Dendritic cell treated with granulocyte-macrophage colony-stimulating factor and Interleukin-4, amounts not matched to agents 40 ng/mL and 50 ng/mL, for 4 days (primary cell): ENCODE measurements around the gene FAM50B.

Experiments
- H3K27ac Mint-ChIP-seq: one replicate; pipeline ENCODE4 v1.8.0; 2022; ENCODE audit warnings: mild to moderate bottlenecking, mixed read lengths
- H3K27me3 Mint-ChIP-seq: one replicate; pipeline ENCODE4 v1.8.0; 2022; ENCODE audit warnings: mild to moderate bottlenecking, mixed read lengths
- H3K36me3 Mint-ChIP-seq: one replicate; pipeline ENCODE4 v1.8.0; 2022; ENCODE audit warnings: low read depth, mixed read lengths
- H3K4me1 Mint-ChIP-seq: one replicate; pipeline ENCODE4 v1.8.0; 2022; ENCODE audit warnings: low read depth, mixed read lengths
- H3K4me3 Mint-ChIP-seq: one replicate; pipeline ENCODE4 v1.8.0; 2022; ENCODE audit warnings: mild to moderate bottlenecking, moderate library complexity, mixed read lengths
- H3K9me3 Mint-ChIP-seq: one replicate; pipeline ENCODE4 v1.8.0; 2022; ENCODE audit warnings: mixed read lengths
- intact Hi-C: fragments of 100-400 bp; cut with micrococcal nuclease; formaldehyde crosslinking; loops from one replicate; pipeline ENCODE4 v1.15.0; 2022

The FAM50B gene

GRCh38 chr6:3867641-3868502, 18.7 kb downstream of the FAM50B start:
- Mint-ChIP-seq H3K36me3 (no peaks in the 10 kb centered on the region), H3K27me3 (peaks cover 3% of the 10 kb centered on the region), H3K9me3 (no peaks in the 10 kb centered on the region), H3K27ac (no peak overlapping the region), H3K4me1 (no peaks in the 10 kb centered on the region), H3K4me3 (no peak overlapping the region)
- intact Hi-C loops, result no loop called here

- H3K27ac Mint-ChIP-seq, result no peak overlapping the region
- intact Hi-C loops, result no loop called here
These were observed 19.4 kb downstream of the FAM50B start for GRCh38 chr6:3868544-3868943.

GRCh38 chr6:3869284-3869631, 20.1 kb downstream of the FAM50B start:
- Mint-ChIP-seq H3K4me3 (no peak overlapping the region), H3K9me3 (no peaks in the 10 kb centered on the region), H3K27me3 (peaks cover 3% of the 10 kb centered on the region), H3K36me3 (no peaks in the 10 kb centered on the region), H3K4me1 (no peaks in the 10 kb centered on the region), H3K27ac (no peak overlapping the region)
- intact Hi-C loops, result no loop called here

More at GRCh38 chr6:3868544-3868943, 19.4 kb downstream of the FAM50B start:
- peaks cover 3% of the 10 kb centered on the region for H3K27me3 Mint-ChIP-seq
- H3K36me3 Mint-ChIP-seq, result no peaks in the 10 kb centered on the region
- H3K9me3 Mint-ChIP-seq, result no peaks in the 10 kb centered on the region
- no peak overlapping the region for H3K4me3 Mint-ChIP-seq
- no peaks in the 10 kb centered on the region for H3K4me1 Mint-ChIP-seq

GRCh38 chr6:3869632-3870527, 20.7 kb downstream of the FAM50B start:
- H3K27ac Mint-ChIP-seq, result no peak overlapping the region
- no peaks in the 10 kb centered on the region for H3K36me3 Mint-ChIP-seq
- no peaks in the 10 kb centered on the region for H3K4me1 Mint-ChIP-seq
- no peaks in the 10 kb centered on the region for H3K9me3 Mint-ChIP-seq
- H3K4me3 Mint-ChIP-seq, result no peak overlapping the region
- peaks cover 3% of the 10 kb centered on the region for H3K27me3 Mint-ChIP-seq
- intact Hi-C loops, result no loop called here

- Mint-ChIP-seq H3K27ac (no peak overlapping the region), H3K27me3 (peaks cover 2% of the 10 kb centered on the region), H3K4me1 (no peaks in the 10 kb centered on the region), H3K9me3 (no peaks in the 10 kb centered on the region), H3K4me3 (no peak overlapping the region), H3K36me3 (no peaks in the 10 kb centered on the region)
- intact Hi-C loops, result no loop called here
These were observed 21.4 kb downstream of the FAM50B start for GRCh38 chr6:3870528-3870925.

- H3K4me3 Mint-ChIP-seq, result no peak overlapping the region
- H3K27me3 Mint-ChIP-seq, result peaks cover 2% of the 10 kb centered on the region
- no peaks in the 10 kb centered on the region for H3K4me1 Mint-ChIP-seq
- intact Hi-C loops, result no loop called here
- H3K27ac Mint-ChIP-seq, result no peak overlapping the region
- H3K9me3 Mint-ChIP-seq, result no peaks in the 10 kb centered on the region
- no peaks in the 10 kb centered on the region for H3K36me3 Mint-ChIP-seq
These were observed 22.3 kb downstream of the FAM50B start for GRCh38 chr6:3871515-3871914.

GRCh38 chr6:3871939-3872338, 22.8 kb downstream of the FAM50B start:
- H3K4me3 Mint-ChIP-seq, result no peak overlapping the region
- no peak overlapping the region for H3K27ac Mint-ChIP-seq
- intact Hi-C loops, result no loop called here
- H3K4me1 Mint-ChIP-seq, result no peaks in the 10 kb centered on the region
- H3K9me3 Mint-ChIP-seq, result no peaks in the 10 kb centered on the region
- no peaks in the 10 kb centered on the region for H3K36me3 Mint-ChIP-seq
- H3K27me3 Mint-ChIP-seq, result peaks cover 2% of the 10 kb centered on the region

- intact Hi-C loops, result no loop called here
- H3K36me3 Mint-ChIP-seq, result no peaks in the 10 kb centered on the region
- H3K9me3 Mint-ChIP-seq, result no peaks in the 10 kb centered on the region
These were observed 23.2 kb downstream of the FAM50B start for GRCh38 chr6:3872370-3872854.

GRCh38 chr6:3873051-3873450, 23.9 kb downstream of the FAM50B start:
- no peaks in the 10 kb centered on the region for H3K9me3 Mint-ChIP-seq
- no peaks in the 10 kb centered on the region for H3K4me1 Mint-ChIP-seq
- H3K27ac Mint-ChIP-seq, result no peak overlapping the region
- H3K27me3 Mint-ChIP-seq, result peaks cover 2% of the 10 kb centered on the region
- intact Hi-C loops, result no loop called here
- H3K4me3 Mint-ChIP-seq, result no peak overlapping the region
- no peaks in the 10 kb centered on the region for H3K36me3 Mint-ChIP-seq

More at GRCh38 chr6:3872370-3872854, 23.2 kb downstream of the FAM50B start:
- Mint-ChIP-seq H3K4me1 (no peaks in the 10 kb centered on the region), H3K4me3 (no peak overlapping the region), H3K27me3 (peaks cover 2% of the 10 kb centered on the region), H3K27ac (no peak overlapping the region)

- intact Hi-C loops, result no loop called here
- no peaks in the 10 kb centered on the region for H3K9me3 Mint-ChIP-seq
- no peaks in the 10 kb centered on the region for H3K4me1 Mint-ChIP-seq
- H3K27ac Mint-ChIP-seq, result no peak overlapping the region
- no peak overlapping the region for H3K4me3 Mint-ChIP-seq
- H3K36me3 Mint-ChIP-seq, result no peaks in the 10 kb centered on the region
- no peaks in the 10 kb centered on the region for H3K27me3 Mint-ChIP-seq
These were observed 24.9 kb downstream of the FAM50B start for GRCh38 chr6:3874069-3874468.

GRCh38 chr6:3875486-3875885, 26.3 kb downstream of the FAM50B start:
- Mint-ChIP-seq H3K27me3 (peaks cover 1% of the 10 kb centered on the region), H3K36me3 (no peaks in the 10 kb centered on the region), H3K4me1 (no peaks in the 10 kb centered on the region), H3K4me3 (no peak overlapping the region), H3K9me3 (no peaks in the 10 kb centered on the region), H3K27ac (no peak overlapping the region)
- intact Hi-C loops, result no loop called here

GRCh38 chr6:3876101-3876500, 26.9 kb downstream of the FAM50B start:
- Mint-ChIP-seq H3K27ac (no peak overlapping the region), H3K9me3 (no peaks in the 10 kb centered on the region), H3K27me3 (peaks cover 5% of the 10 kb centered on the region), H3K4me1 (no peaks in the 10 kb centered on the region), H3K36me3 (no peaks in the 10 kb centered on the region), H3K4me3 (no peak overlapping the region)
- intact Hi-C loops, result no loop called here

- H3K4me3 Mint-ChIP-seq, result no peak overlapping the region
- peaks cover 2% of the 10 kb centered on the region for H3K4me1 Mint-ChIP-seq
- no peaks in the 10 kb centered on the region for H3K36me3 Mint-ChIP-seq
- no peaks in the 10 kb centered on the region for H3K9me3 Mint-ChIP-seq
- intact Hi-C loops, result no loop called here
- H3K27me3 Mint-ChIP-seq, result peaks cover 5% of the 10 kb centered on the region
- H3K27ac Mint-ChIP-seq, result no peak overlapping the region
These were observed 27.7 kb downstream of the FAM50B start for GRCh38 chr6:3876866-3877265.

- intact Hi-C loops, result no loop called here
- H3K27ac Mint-ChIP-seq, result no peak overlapping the region
These were observed 29.0 kb downstream of the FAM50B start for GRCh38 chr6:3878048-3878666.

More at GRCh38 chr6:3878048-3878666, 29.0 kb downstream of the FAM50B start:
- H3K4me1 Mint-ChIP-seq, result peaks cover 10% of the 10 kb centered on the region
- H3K4me3 Mint-ChIP-seq, result no peak overlapping the region
- no peaks in the 10 kb centered on the region for H3K9me3 Mint-ChIP-seq
- no peaks in the 10 kb centered on the region for H3K36me3 Mint-ChIP-seq
- H3K27me3 Mint-ChIP-seq, result peaks cover 5% of the 10 kb centered on the region
